Astrocyte (in vitro differentiated cells and primary cell): ENCODE results near the gene NOTCH4. TPM values are rescaled to one million over a fixed set of nuclear protein-coding genes. Genes with fewer than 3 reads are reported as not detected.

Experiments used
- DNase-seq: peaks from one replicate; pipeline ENCODE4 v3.0.0-alpha.2; 2010; ENCODE audit warnings: low read depth
- FAIRE-seq: peaks from 2 replicates; lab custom pipeline; 2011; peaks lifted over from hg19 to GRCh38; lab: Jason Lieb, UNC
- H2AFZ ChIP-seq: 2 replicates; pipeline ENCODE4 v1.6.0; 2012; ENCODE audit warnings: low read depth, low read length, inconsistent platforms
- H3K27ac ChIP-seq: 2 replicates; pipeline ENCODE4 v1.5.1; 2011; ENCODE audit warnings: low read depth, low read length, inconsistent platforms
- H3K27me3 ChIP-seq: 2 replicates; pipeline ENCODE4 v1.6.0; 2011; ENCODE audit warnings: low read length, inconsistent platforms; ENCODE audit not compliant: insufficient read depth
- H3K36me3 ChIP-seq: 2 replicates; pipeline ENCODE4 v1.5.1; 2011; ENCODE audit warnings: low read length, inconsistent platforms; ENCODE audit not compliant: insufficient read depth
- H3K4me1 ChIP-seq: 2 replicates; pipeline ENCODE4 v1.5.1; 2011; ENCODE audit warnings: low read length, inconsistent platforms; ENCODE audit not compliant: insufficient read depth
- H3K4me2 ChIP-seq: 2 replicates; pipeline ENCODE4 v1.6.0; 2012; ENCODE audit warnings: low read length, inconsistent platforms
- H3K4me3 ChIP-seq: 2 replicates; pipeline ENCODE4 v1.5.1; 2011; ENCODE audit warnings: low read depth, mild to moderate bottlenecking, low read length, inconsistent platforms; ENCODE audit not compliant: insufficient read depth
- H3K79me2 ChIP-seq: 2 replicates; pipeline ENCODE4 v1.6.0; 2012; ENCODE audit warnings: mild to moderate bottlenecking, low read length, inconsistent platforms; ENCODE audit not compliant: insufficient read depth
- H3K9ac ChIP-seq: 2 replicates; pipeline ENCODE4 v1.6.0; 2012; ENCODE audit warnings: mild to moderate bottlenecking, low read length, inconsistent platforms
- H3K9me3 ChIP-seq: 2 replicates; pipeline ENCODE4 v1.5.1; 2012; ENCODE audit warnings: low read depth, mild to moderate bottlenecking, low read length, inconsistent platforms; ENCODE audit not compliant: insufficient read depth
- H4K20me1 ChIP-seq: 2 replicates; pipeline ENCODE4 v1.6.0; 2012; ENCODE audit warnings: low read length, inconsistent platforms; ENCODE audit not compliant: insufficient read depth
- H3K27ac Mint-ChIP-seq: one replicate; pipeline ENCODE4 v1.8.0; 2021; ENCODE audit warnings: mild to moderate bottlenecking, mixed read lengths; ENCODE audit not compliant: unreplicated experiment
- H3K27me3 Mint-ChIP-seq: one replicate; pipeline ENCODE4 v1.8.0; 2021; ENCODE audit warnings: low read depth, mixed read lengths; ENCODE audit not compliant: unreplicated experiment
- H3K36me3 Mint-ChIP-seq: one replicate; pipeline ENCODE4 v1.8.0; 2021; ENCODE audit warnings: low read depth, mixed read lengths; ENCODE audit not compliant: unreplicated experiment
- H3K4me1 Mint-ChIP-seq: one replicate; pipeline ENCODE4 v1.8.0; 2021; ENCODE audit warnings: low read depth, mixed read lengths; ENCODE audit not compliant: unreplicated experiment
- H3K4me3 Mint-ChIP-seq: one replicate; pipeline ENCODE4 v1.8.0; 2021; ENCODE audit warnings: mild to moderate bottlenecking, moderate library complexity, mixed read lengths; ENCODE audit not compliant: unreplicated experiment
- H3K9me3 Mint-ChIP-seq: one replicate; pipeline ENCODE4 v1.8.0; 2021; ENCODE audit warnings: mild to moderate bottlenecking, mixed read lengths; ENCODE audit not compliant: unreplicated experiment
- CTCF ChIP-seq: IDR thresholded peaks from 2 replicates; pipeline ENCODE4 v1.5.1; 2011; ENCODE audit warnings: low read depth, mild to moderate bottlenecking, inconsistent platforms, low read length, moderate library complexity; ENCODE audit not compliant: insufficient read depth
- EZH2 ChIP-seq: IDR thresholded peaks from 2 replicates; pipeline ENCODE4 v1.6.1; 2012; ENCODE audit warnings: mild to moderate bottlenecking, low read length, inconsistent platforms; ENCODE audit not compliant: insufficient read depth
- total RNA-seq: library from RNA; stranded (reverse); gene quantifications from 2 replicates; pipeline ENCODE4 v1.2.1, GENCODE V29; 2021

NOTCH4 gene
- total RNA-seq, 1 donor from 2014 or later: 0.57 TPM

- peaks cover 9% of the 10 kb centered on the region for H4K20me1 ChIP-seq
- H3K4me3 ChIP-seq: no peak overlapping the region
- peaks cover 24% of the 10 kb centered on the region for H3K4me1 ChIP-seq
- no peak overlapping the region for H3K27ac ChIP-seq
- H3K9ac ChIP-seq: no peak overlapping the region
- TF ChIP-seq CTCF (no peak), EZH2 (no peak)
- H3K36me3 Mint-ChIP-seq: peaks cover 12% of the 10 kb centered on the region
- no peak overlapping the region for H3K4me3 Mint-ChIP-seq
- FAIRE-seq (no peak), DNase-seq (no peak)
- H3K27me3 ChIP-seq: no peaks in the 10 kb centered on the region
- H3K9me3 ChIP-seq: no peaks in the 10 kb centered on the region
- no peak overlapping the region for H2AFZ ChIP-seq
- H3K79me2 ChIP-seq: peaks cover 17% of the 10 kb centered on the region
- H3K9me3 Mint-ChIP-seq: no peaks in the 10 kb centered on the region
- no peak overlapping the region for H3K27ac Mint-ChIP-seq
- peaks cover 19% of the 10 kb centered on the region for H3K4me1 Mint-ChIP-seq
- H3K27me3 Mint-ChIP-seq: no peaks in the 10 kb centered on the region
- H3K4me2 ChIP-seq: no peak overlapping the region
- peaks cover 11% of the 10 kb centered on the region for H3K36me3 ChIP-seq
These were observed 67.0 kb downstream of the NOTCH4 start for GRCh38 chr6:32156891-32157290.

- H3K4me2 ChIP-seq: peak overlapping the region; percentile 92
- peaks cover 6% of the 10 kb centered on the region for H3K27me3 ChIP-seq
- FAIRE-seq: no peak
- H3K4me3 Mint-ChIP-seq: peak overlapping the region; percentile 98
- H3K9me3 ChIP-seq: no peaks in the 10 kb centered on the region
- H3K27me3 Mint-ChIP-seq: peaks cover 14% of the 10 kb centered on the region
- H3K27ac ChIP-seq: peak overlapping the region; percentile 82
- H3K4me1 ChIP-seq: peaks cover 24% of the 10 kb centered on the region
- TF ChIP-seq EZH2: no peak
- TF ChIP-seq CTCF: peak; percentile 21
- H3K4me3 ChIP-seq: peak overlapping the region; percentile 88
- H3K36me3 ChIP-seq: peaks cover 11% of the 10 kb centered on the region
- DNase-seq: peak; percentile 48
- peaks cover 17% of the 10 kb centered on the region for H3K79me2 ChIP-seq
- H3K27ac Mint-ChIP-seq: peak overlapping the region; percentile 95
- peaks cover 2% of the 10 kb centered on the region for H3K9me3 Mint-ChIP-seq
- H3K36me3 Mint-ChIP-seq: peaks cover 12% of the 10 kb centered on the region
- H3K4me1 Mint-ChIP-seq: peaks cover 19% of the 10 kb centered on the region
- peaks cover 9% of the 10 kb centered on the region for H4K20me1 ChIP-seq
- H3K9ac ChIP-seq: peak overlapping the region; percentile 86
- peak overlapping the region; percentile 76 for H2AFZ ChIP-seq
These were observed 69.2 kb downstream of the NOTCH4 start for GRCh38 chr6:32154514-32155161.
